H1 (cell line): ENCODE results near the gene FSIP1. TPM values are rescaled to one million over a fixed set of nuclear protein-coding genes. Genes with fewer than 3 reads are reported as not detected.

ENCODE experiments used
- ASH2L ChIP-seq: fragments of 200-600, 300-600 bp; sonication (generic); IDR thresholded peaks from one replicate; pipeline ENCODE4 v1.7.1; 2017; ENCODE audit warnings: low read length
- CHD2 ChIP-seq: IDR thresholded peaks from 2 replicates; pipeline ENCODE4 v1.6.1; 2012; ENCODE audit warnings: low read length, improper control_type of control experiment
- CREB1 ChIP-seq: IDR thresholded peaks from 2 replicates; pipeline ENCODE4 v1.6.1; 2012; ENCODE audit warnings: inconsistent platforms
- E2F6 ChIP-seq: IDR thresholded peaks from 2 replicates; pipeline ENCODE4 v1.6.1; 2012; ENCODE audit warnings: inconsistent platforms
- KDM1A ChIP-seq: fragments of 200-600, 300-600 bp; sonication (generic); IDR thresholded peaks from 2 replicates; pipeline ENCODE4 v1.7.1; 2016; ENCODE audit warnings: mild to moderate bottlenecking, low read length, borderline replicate concordance
- RAD21 ChIP-seq, 2 experiments: IDR thresholded peaks in 1 of 2; conservative IDR thresholded peaks in 1 of 2; 2 replicates each; pipeline ENCODE4 v1.6.1; 2011; ENCODE audit warnings: low read depth in 2 of 2, low read length in 2 of 2, improper control_type of control experiment in 1 of 2, inconsistent platforms in 1 of 2, mild to moderate bottlenecking in 1 of 2, moderate library complexity in 1 of 2
- RNF2 ChIP-seq: fragments of 200-900, 300-1000 bp; sonication (generic); IDR thresholded peaks from 2 replicates; pipeline ENCODE4 v1.7.1; 2016; ENCODE audit warnings: borderline replicate concordance, low read depth, mild to moderate bottlenecking, antibody characterized with exemption, low read length; ENCODE audit not compliant: poor library complexity, severe bottlenecking; ENCODE audit errors: missing control alignments
- TAF7 ChIP-seq: optimal IDR thresholded peaks from 2 replicates; pipeline ENCODE3; 2011; ENCODE audit warnings: low read depth, mild to moderate bottlenecking, inconsistent platforms, low read length, moderate library complexity, borderline replicate concordance
- ZNF274 ChIP-seq: IDR thresholded peaks from 2 replicates; pipeline ENCODE4 v1.7.0; 2012; ENCODE audit warnings: low read length, borderline replicate concordance; ENCODE audit errors: extremely low read depth
- polyA plus RNA-seq, 7 experiments: library from polyadenylated mRNA; depleted of rRNA in 3 of 7; stranded (reverse) in 5 of 7; unstranded in 2 of 7; fragments of >200 nt in 5 of 7; fragments of 200-250 nt in 2 of 7; gene quantifications; 1 replicate in 5 of 7; 2 replicates in 1 of 7; 4 replicates in 1 of 7; pipeline versions ENCODE4 v1.2.1 to v1.2.3, GENCODE V29; 2011 to 2013; ENCODE audit warnings: missing spikeins in 2 of 7, mixed read lengths in 2 of 7
- total RNA-seq: library from RNA; stranded (reverse); fragmentation: NEBNext Ultra II Directional; extraction: Animal tissue kit (Norgen Biotek cat#: 25700); gene quantifications from 2 replicates; pipeline ENCODE4 v1.2.1, GENCODE V29; 2021
- TF ChIP-seq, protein P1 (sequence below), 3 experiments: IDR thresholded peaks; 1 replicate in 2 of 3; 2 replicates in 1 of 3; pipeline versions ENCODE4 v1.5.1 to v1.6.1; 2011; ENCODE audit warnings: low read length in 3 of 3, mild to moderate bottlenecking in 3 of 3, inconsistent platforms in 2 of 3, low read depth in 1 of 3, moderate library complexity in 1 of 3; ENCODE audit not compliant: insufficient read depth in 1 of 3; ENCODE audit errors: control extremely low read depth in 1 of 3

The FSIP1 gene
- total and polyA plus RNA-seq, 2 of the 8 experiments (the other 6 are each of a cell fraction or from before 2014, with no cell fraction given): 0.18 to 1.3 TPM

DNA sequence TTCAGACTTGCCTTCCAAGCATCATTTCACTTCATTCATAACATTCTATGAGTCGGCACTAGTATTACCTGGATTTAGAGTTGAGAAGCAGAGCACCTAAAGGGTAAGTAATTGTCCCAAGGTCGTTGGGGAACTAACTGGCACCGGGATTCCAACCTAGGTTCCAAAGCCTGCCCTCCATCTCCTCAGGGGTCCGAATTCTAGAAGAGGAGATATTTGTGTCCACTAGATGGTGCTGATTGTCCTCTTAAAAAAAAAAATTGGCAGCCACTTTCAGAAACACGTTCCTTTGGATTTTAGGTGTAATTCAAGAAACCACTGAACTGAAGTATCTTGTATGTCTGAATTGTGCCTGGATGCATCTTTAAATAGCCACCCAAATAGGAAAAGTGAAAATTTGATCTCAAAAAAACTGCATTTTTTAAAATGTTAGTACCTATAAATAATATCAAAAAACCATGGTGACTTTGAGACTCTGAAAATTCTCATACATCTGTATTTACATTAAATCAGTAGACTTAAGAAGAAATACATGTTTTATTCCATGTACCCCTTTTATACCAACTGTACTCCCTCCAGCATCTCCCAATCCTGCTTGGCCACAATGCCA is 3.9 kb upstream of the FSIP1 start (continued):
- TF ChIP-seq, protein P1, sequence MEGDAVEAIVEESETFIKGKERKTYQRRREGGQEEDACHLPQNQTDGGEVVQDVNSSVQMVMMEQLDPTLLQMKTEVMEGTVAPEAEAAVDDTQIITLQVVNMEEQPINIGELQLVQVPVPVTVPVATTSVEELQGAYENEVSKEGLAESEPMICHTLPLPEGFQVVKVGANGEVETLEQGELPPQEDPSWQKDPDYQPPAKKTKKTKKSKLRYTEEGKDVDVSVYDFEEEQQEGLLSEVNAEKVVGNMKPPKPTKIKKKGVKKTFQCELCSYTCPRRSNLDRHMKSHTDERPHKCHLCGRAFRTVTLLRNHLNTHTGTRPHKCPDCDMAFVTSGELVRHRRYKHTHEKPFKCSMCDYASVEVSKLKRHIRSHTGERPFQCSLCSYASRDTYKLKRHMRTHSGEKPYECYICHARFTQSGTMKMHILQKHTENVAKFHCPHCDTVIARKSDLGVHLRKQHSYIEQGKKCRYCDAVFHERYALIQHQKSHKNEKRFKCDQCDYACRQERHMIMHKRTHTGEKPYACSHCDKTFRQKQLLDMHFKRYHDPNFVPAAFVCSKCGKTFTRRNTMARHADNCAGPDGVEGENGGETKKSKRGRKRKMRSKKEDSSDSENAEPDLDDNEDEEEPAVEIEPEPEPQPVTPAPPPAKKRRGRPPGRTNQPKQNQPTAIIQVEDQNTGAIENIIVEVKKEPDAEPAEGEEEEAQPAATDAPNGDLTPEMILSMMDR (IDR thresholded peaks at IDR 0.05; ENCODE audit: control extremely low read depth in 1 of 3, insufficient read depth in 1 of 3, low read depth in 1 of 3, low read length in 3 of 3): peak in 2 of 3 experiments; percentile 51 to 62; a peak in 2 of 4 replicates
- TF ChIP-seq ASH2L: no peak
- TF ChIP-seq RNF2: no peak
- no peak for TF ChIP-seq CREB1
- TF ChIP-seq CHD2: no peak
- no peak for TF ChIP-seq TAF7
- TF ChIP-seq E2F6: no peak
- TF ChIP-seq RAD21 (IDR thresholded peaks at IDR 0.05 in 1 of 2, conservative IDR thresholded peaks at IDR 0.05 in 1 of 2; ENCODE audit: low read depth in 2 of 2, low read length in 2 of 2): peak; percentile 76 to 84
- no peak for TF ChIP-seq KDM1A
- TF ChIP-seq ZNF274: no peak
